Measurements from ENCODE around the gene IQGAP2. TPM values are rescaled to one million over a fixed set of nuclear protein-coding genes. Genes with fewer than 3 reads are reported as not detected.

IQGAP2 gene
- total RNA-seq, 1 experiment from 2014 or later, result not detected

GRCh38 chr5:76696251-76696650 is 293.2 kb downstream of the IQGAP2 start:
- TF ChIP-seq EZH2phosphoT487 (IDR thresholded peaks at IDR 0.05; ENCODE audit: borderline replicate concordance, low read length) (no peak), CTCF (conservative IDR thresholded peaks at IDR 0.05; ENCODE audit: low read depth, low read length) (no peak), EZH2 (IDR thresholded peaks at IDR 0.05; ENCODE audit: low read length, unreplicated experiment) (no peak)
- CTCF ChIA-PET, result no interaction called here
- intact Hi-C loops (cut with micrococcal nuclease), result no loop called here

GRCh38 chr5:76697670-76698069 is 294.6 kb downstream of the IQGAP2 start:
- no peaks in the 10 kb centered on the region for H3K79me2 ChIP-seq (ENCODE audit: low read length)
- no peaks in the 10 kb centered on the region for H4K20me1 ChIP-seq (ENCODE audit: low read length)
- H3K9me3 ChIP-seq (ENCODE audit: low read length), result no peaks in the 10 kb centered on the region
- no peak for TF ChIP-seq CTCF (conservative IDR thresholded peaks at IDR 0.05; ENCODE audit: low read depth, low read length)
- no peak for TF ChIP-seq EZH2phosphoT487 (IDR thresholded peaks at IDR 0.05; ENCODE audit: borderline replicate concordance, low read length)
- no peak for TF ChIP-seq EZH2 (IDR thresholded peaks at IDR 0.05; ENCODE audit: low read length, unreplicated experiment)
- H3K27me3 ChIP-seq (ENCODE audit: low read length), result no peaks in the 10 kb centered on the region
- H3K9ac ChIP-seq (ENCODE audit: low read length), result no peak overlapping the region
- H3K4me2 ChIP-seq (ENCODE audit: low read length), result no peak overlapping the region
- no peaks in the 10 kb centered on the region for H3K36me3 ChIP-seq (ENCODE audit: low read depth, low read length)
- no peak overlapping the region for H2AFZ ChIP-seq (ENCODE audit: low read length)
- BruUV-seq (replicated peaks), result no TSS peak
- ChIA-PET CTCF (no interaction called here), POLR2A (ENCODE audit: unreplicated experiment) (no interaction called here)
- no peaks in the 10 kb centered on the region for H3K9me2 ChIP-seq (replicated peaks; ENCODE audit: low read length)
- H3K4me1 ChIP-seq (ENCODE audit: insufficient read depth, low read length), result peaks cover 7% of the 10 kb centered on the region
- no peaks in the 10 kb centered on the region for H3F3A ChIP-seq (ENCODE audit: low read length, unreplicated experiment)
- intact Hi-C loops (cut with micrococcal nuclease), result no loop called here
- no peak overlapping the region for H3K4me3 ChIP-seq (ENCODE audit: low read length)
- ATAC-seq, result no peak
- no peak overlapping the region for H3K27ac ChIP-seq (ENCODE audit: low read length)
- DNase-seq, result no peak

More at GRCh38 chr5:76696251-76696650, 293.2 kb downstream of the IQGAP2 start:
- H3K4me3 ChIP-seq (ENCODE audit: low read length), result no peak overlapping the region
- no peak for DNase-seq
- no peak overlapping the region for H3K27ac ChIP-seq (ENCODE audit: low read length)
- H3K27me3 ChIP-seq (ENCODE audit: low read length), result no peaks in the 10 kb centered on the region
- BruUV-seq (replicated peaks), result no TSS peak
- H3K36me3 ChIP-seq (ENCODE audit: low read depth, low read length), result no peaks in the 10 kb centered on the region
- H3K79me2 ChIP-seq (ENCODE audit: low read length), result no peaks in the 10 kb centered on the region
- no peaks in the 10 kb centered on the region for H4K20me1 ChIP-seq (ENCODE audit: low read length)
- H3K9me3 ChIP-seq (ENCODE audit: low read length), result no peaks in the 10 kb centered on the region
- POLR2A ChIA-PET (ENCODE audit: unreplicated experiment), result no interaction called here
- H3K4me1 ChIP-seq (ENCODE audit: insufficient read depth, low read length), result peaks cover 12% of the 10 kb centered on the region
- H3K4me2 ChIP-seq (ENCODE audit: low read length), result no peak overlapping the region
- H3K9me2 ChIP-seq (replicated peaks; ENCODE audit: low read length), result no peaks in the 10 kb centered on the region
- no peak overlapping the region for H3K9ac ChIP-seq (ENCODE audit: low read length)
- ATAC-seq, result no peak
- H2AFZ ChIP-seq (ENCODE audit: low read length), result no peak overlapping the region
- no peaks in the 10 kb centered on the region for H3F3A ChIP-seq (ENCODE audit: low read length, unreplicated experiment)

GRCh38 chr5:76700571-76700970 is 297.5 kb downstream of the IQGAP2 start:
- ATAC-seq, result no peak
- POLR2A ChIA-PET (ENCODE audit: unreplicated experiment), result no interaction called here
- CTCF ChIA-PET, result no interaction called here

More at GRCh38 chr5:76700571-76700970, 297.5 kb downstream of the IQGAP2 start:
- no TSS peak for BruUV-seq (replicated peaks)
- no peaks in the 10 kb centered on the region for H3K9me3 ChIP-seq (ENCODE audit: low read length)
- H3K4me2 ChIP-seq (ENCODE audit: low read length), result no peak overlapping the region
- H3K27me3 ChIP-seq (ENCODE audit: low read length), result no peaks in the 10 kb centered on the region
- no peak overlapping the region for H2AFZ ChIP-seq (ENCODE audit: low read length)
- no peak overlapping the region for H3K27ac ChIP-seq (ENCODE audit: low read length)
- no peak overlapping the region for H3K9ac ChIP-seq (ENCODE audit: low read length)
- H3K9me2 ChIP-seq (replicated peaks; ENCODE audit: low read length), result no peaks in the 10 kb centered on the region
- no peaks in the 10 kb centered on the region for H3K79me2 ChIP-seq (ENCODE audit: low read length)
- intact Hi-C loops (cut with micrococcal nuclease), result no loop called here
- H3F3A ChIP-seq (ENCODE audit: low read length, unreplicated experiment), result no peaks in the 10 kb centered on the region
- TF ChIP-seq EZH2phosphoT487 (IDR thresholded peaks at IDR 0.05; ENCODE audit: borderline replicate concordance, low read length), result no peak
- no peak for TF ChIP-seq EZH2 (IDR thresholded peaks at IDR 0.05; ENCODE audit: low read length, unreplicated experiment)
- TF ChIP-seq CTCF (conservative IDR thresholded peaks at IDR 0.05; ENCODE audit: low read depth, low read length), result no peak
- peaks cover 7% of the 10 kb centered on the region for H3K4me1 ChIP-seq (ENCODE audit: insufficient read depth, low read length)
- H3K36me3 ChIP-seq (ENCODE audit: low read depth, low read length), result no peaks in the 10 kb centered on the region
- DNase-seq, result no peak
- H4K20me1 ChIP-seq (ENCODE audit: low read length), result no peaks in the 10 kb centered on the region
- H3K4me3 ChIP-seq (ENCODE audit: low read length), result no peak overlapping the region

All from PC-3 (cell line).